H1 (cell line): Measurements from ENCODE around the gene PLSCR5. TPM values are rescaled to one million over a fixed set of nuclear protein-coding genes. Genes with fewer than 3 reads are reported as not detected.

ENCODE experiments used
- CTCF ChIA-PET: fragments of 300-600 bp; sonication (Branson Sonifier 250); formaldehyde crosslinking; loops from one replicate; lab custom pipeline; 2021; ENCODE audit not compliant: partially characterized antibody; lab: Charles Lee
- POLR2A ChIA-PET: fragments of 300-600 bp; sonication (Branson Sonifier 250); formaldehyde crosslinking; loops from one replicate; lab custom pipeline; 2021; ENCODE audit warnings: inconsistent platforms; ENCODE audit not compliant: partially characterized antibody; lab: Charles Lee
- DNase-seq, 2 experiments: peaks; one replicate each; pipeline versions ENCODE4 v3.0.0 to v3.0.0-alpha.2; 2010 to 2022; ENCODE audit warnings: low spot score in 2 of 2, low read depth in 1 of 2, mixed read lengths in 1 of 2
- FAIRE-seq: peaks from 2 replicates; lab custom pipeline; 2011; peaks lifted over from hg19 to GRCh38; lab: Jason Lieb, UNC
- H2AFZ ChIP-seq: 2 replicates; pipeline ENCODE4 v1.8.1; 2012; ENCODE audit warnings: low read length, inconsistent platforms
- H2AK5ac ChIP-seq: 2 replicates; pipeline ENCODE4 v1.6.1; 2013; ENCODE audit warnings: low read depth, low read length
- H2BK120ac ChIP-seq: replicated peaks from 2 replicates; pipeline ENCODE3; 2013; ENCODE audit warnings: low read depth, low read length, inconsistent platforms
- H2BK12ac ChIP-seq: 2 replicates; pipeline ENCODE4 v1.6.1; 2013; ENCODE audit warnings: low read depth, low read length
- H2BK15ac ChIP-seq: 2 replicates; pipeline ENCODE4 v1.6.1; 2013; ENCODE audit warnings: low read length
- H2BK20ac ChIP-seq: 2 replicates; pipeline ENCODE4 v1.6.1; 2013; ENCODE audit warnings: low read length
- H2BK5ac ChIP-seq: 2 replicates; pipeline ENCODE4 v1.6.1; 2013; ENCODE audit warnings: low read depth, low read length
- H3K14ac ChIP-seq: 2 replicates; pipeline ENCODE4 v1.6.1; 2013; ENCODE audit warnings: inconsistent platforms; ENCODE audit not compliant: insufficient read length
- H3K18ac ChIP-seq: 2 replicates; pipeline ENCODE4 v1.6.1; 2013; ENCODE audit warnings: low read length; ENCODE audit errors: extremely low read depth
- H3K23ac ChIP-seq: 2 replicates; pipeline ENCODE4 v1.6.1; 2013; ENCODE audit warnings: inconsistent platforms; ENCODE audit not compliant: insufficient read length
- H3K23me2 ChIP-seq: 2 replicates; pipeline ENCODE4 v1.6.1; 2013; ENCODE audit warnings: low read depth, low read length
- H3K27ac ChIP-seq: 2 replicates; pipeline ENCODE4 v1.6.1; 2011; ENCODE audit warnings: low read depth, low read length, inconsistent platforms
- H3K27me3 ChIP-seq, 4 experiments: replicated peaks in 1 of 4; 1 replicate in 1 of 4; 2 replicates in 3 of 4; pipeline versions ENCODE4 v1.6.1 to v1.8.1; 2011 to 2013; ENCODE audit warnings: low read length in 3 of 4, mild to moderate bottlenecking in 3 of 4, inconsistent platforms in 2 of 4, mixed read lengths in 2 of 4, moderate library complexity in 1 of 4; ENCODE audit not compliant: control insufficient read depth in 3 of 4, insufficient read depth in 3 of 4; ENCODE audit errors: extremely low read depth in 1 of 4
- H3K36me3 ChIP-seq, 4 experiments: 2 replicates each; pipeline versions ENCODE4 v1.6.1 to v1.8.1; 2011 to 2013; ENCODE audit warnings: mild to moderate bottlenecking in 4 of 4, low read length in 3 of 4, moderate library complexity in 2 of 4, control low read depth in 1 of 4, inconsistent platforms in 1 of 4; ENCODE audit not compliant: insufficient read depth in 4 of 4, control insufficient read depth in 2 of 4
- H3K4ac ChIP-seq: replicated peaks from 2 replicates; pipeline ENCODE3; 2013; ENCODE audit warnings: low read length, low read depth, mixed read lengths, inconsistent platforms; ENCODE audit not compliant: insufficient read length
- H3K4me1 ChIP-seq, 4 experiments: replicated peaks in 1 of 4; 1 replicate in 1 of 4; 2 replicates in 3 of 4; pipeline versions ENCODE4 v1.6.1 to v1.8.1; 2011 to 2013; ENCODE audit warnings: low read length in 3 of 4, inconsistent platforms in 2 of 4, mixed read lengths in 1 of 4; ENCODE audit not compliant: insufficient read depth in 4 of 4, control insufficient read depth in 3 of 4
- H3K4me2 ChIP-seq, 2 experiments: 2 replicates each; pipeline versions ENCODE4 v1.6.1 to v1.8.1; 2011 to 2013; ENCODE audit warnings: low read depth in 2 of 2, low read length in 2 of 2, control low read depth in 1 of 2, inconsistent platforms in 1 of 2, mild to moderate bottlenecking in 1 of 2; ENCODE audit not compliant: insufficient read depth in 1 of 2
- H3K4me3 ChIP-seq, 4 experiments: fragments of 200-600, 300-600 bp in 1 of 4; sonication (generic), shearing (Covaris generic), sonication (Bioruptor Twin) in 1 of 4; 2 replicates each; pipeline versions ENCODE4 v1.5.1 to v1.8.1; 2011 to 2016; ENCODE audit warnings: low read length in 4 of 4, low read depth in 3 of 4, control low read depth in 2 of 4, inconsistent platforms in 2 of 4, mild to moderate bottlenecking in 2 of 4, mixed read lengths in 1 of 4, moderate library complexity in 1 of 4; ENCODE audit not compliant: insufficient read depth in 2 of 4; ENCODE audit errors: extremely low read depth in 1 of 4
- H3K56ac ChIP-seq: replicated peaks from 2 replicates; pipeline ENCODE3; 2013; ENCODE audit warnings: low read depth, mild to moderate bottlenecking, mixed read lengths, low read length, inconsistent platforms; ENCODE audit not compliant: insufficient read length
- H3K79me1 ChIP-seq: 2 replicates; pipeline ENCODE4 v1.6.1; 2013; ENCODE audit warnings: low read depth, low read length, control low read depth
- H3K79me2 ChIP-seq, 2 experiments: 2 replicates each; pipeline versions ENCODE4 v1.6.1 to v1.8.1; 2012 to 2013; ENCODE audit warnings: low read length in 2 of 2, mild to moderate bottlenecking in 2 of 2, inconsistent platforms in 1 of 2; ENCODE audit not compliant: insufficient read depth in 2 of 2, control insufficient read depth in 1 of 2
- H3K9ac ChIP-seq, 4 experiments: replicated peaks in 1 of 4; 1 replicate in 1 of 4; 2 replicates in 3 of 4; pipeline versions ENCODE4 v1.6.1 to v1.8.1; 2011 to 2013; ENCODE audit warnings: low read depth in 3 of 4, low read length in 3 of 4, control low read depth in 2 of 4, mild to moderate bottlenecking in 2 of 4, moderate library complexity in 2 of 4, inconsistent platforms in 1 of 4; ENCODE audit errors: extremely low read depth in 1 of 4
- H3K9me3 ChIP-seq, 2 experiments: 2 replicates each; pipeline versions ENCODE4 v1.6.1 to v1.8.1; 2012 to 2013; ENCODE audit warnings: mild to moderate bottlenecking in 2 of 2, moderate library complexity in 2 of 2, control low read depth in 1 of 2, inconsistent platforms in 1 of 2, low read depth in 1 of 2, low read length in 1 of 2, mixed read lengths in 1 of 2; ENCODE audit not compliant: insufficient read depth in 2 of 2
- H4K20me1 ChIP-seq, 2 experiments: replicated peaks in 1 of 2; 2 replicates each; pipeline versions ENCODE3 to v1.8.1; 2011 to 2013; ENCODE audit warnings: inconsistent platforms in 2 of 2, low read length in 2 of 2, mild to moderate bottlenecking in 1 of 2; ENCODE audit not compliant: insufficient read depth in 2 of 2, control insufficient read depth in 1 of 2
- H4K5ac ChIP-seq: 2 replicates; pipeline ENCODE4 v1.6.1; 2013; ENCODE audit warnings: low read length, low read depth, mixed read lengths, inconsistent platforms; ENCODE audit not compliant: insufficient read length
- H4K8ac ChIP-seq: 2 replicates; pipeline ENCODE4 v1.8.0; 2013; ENCODE audit warnings: mild to moderate bottlenecking, moderate library complexity, low read length, inconsistent platforms; ENCODE audit not compliant: insufficient read depth; ENCODE audit errors: extremely low read depth
- H4K91ac ChIP-seq: replicated peaks from 2 replicates; pipeline ENCODE3; 2013; ENCODE audit warnings: low read length, mixed read lengths, inconsistent platforms; ENCODE audit not compliant: insufficient read length
- CHD1 ChIP-seq: IDR thresholded peaks from 2 replicates; pipeline ENCODE4 v1.6.1; 2012; ENCODE audit warnings: low read depth, low read length, improper control_type of control experiment
- CTBP2 ChIP-seq: IDR thresholded peaks from 2 replicates; pipeline ENCODE4 v1.7.0; 2011; ENCODE audit warnings: borderline replicate concordance, mild to moderate bottlenecking, moderate library complexity, mixed read lengths, low read length; ENCODE audit not compliant: insufficient read depth, insufficient read length
- E2F6 ChIP-seq: IDR thresholded peaks from 2 replicates; pipeline ENCODE4 v1.6.1; 2012; ENCODE audit warnings: inconsistent platforms
- HDAC2 ChIP-seq, 2 experiments: fragments of 300-600 bp in 1 of 2; sonication (generic) in 1 of 2; IDR thresholded peaks; 2 replicates each; pipeline ENCODE4 v1.6.1; 2011 to 2012; ENCODE audit warnings: low read depth in 2 of 2, low read length in 2 of 2, mild to moderate bottlenecking in 2 of 2, moderate library complexity in 2 of 2, borderline replicate concordance in 1 of 2, inconsistent platforms in 1 of 2
- JUN ChIP-seq: IDR thresholded peaks from 2 replicates; pipeline ENCODE4 v1.6.1; 2011; ENCODE audit warnings: low read depth, mild to moderate bottlenecking, improper control_type of control experiment, low read length
- KDM4A ChIP-seq: IDR thresholded peaks from one replicate; pipeline ENCODE4 v1.7.1; 2012; ENCODE audit warnings: low read depth, mild to moderate bottlenecking, moderate library complexity, low read length, inconsistent platforms; ENCODE audit not compliant: severe bottlenecking
- MAX ChIP-seq: IDR thresholded peaks from 2 replicates; pipeline ENCODE4 v1.6.1; 2012; ENCODE audit warnings: inconsistent platforms
- SUZ12 ChIP-seq: fragments of 200-600 bp; sonication (generic); IDR thresholded peaks from 2 replicates; pipeline ENCODE4 v1.6.1; 2012; ENCODE audit warnings: mild to moderate bottlenecking, inconsistent platforms, low read length, moderate library complexity, mixed read lengths
- TAF1 ChIP-seq: IDR thresholded peaks from 2 replicates; pipeline ENCODE4 v1.6.1; 2011; ENCODE audit warnings: mild to moderate bottlenecking, low read depth, low read length
- TEAD4 ChIP-seq: IDR thresholded peaks from 2 replicates; pipeline ENCODE4 v1.6.1; 2012; ENCODE audit warnings: low read depth, low read length, inconsistent platforms, mixed read lengths
- YY1 ChIP-seq: IDR thresholded peaks from 2 replicates; pipeline ENCODE4 v1.6.1; 2011; ENCODE audit warnings: low read depth, mild to moderate bottlenecking, low read length
- polyA plus RNA-seq, 7 experiments: library from polyadenylated mRNA; depleted of rRNA in 3 of 7; stranded (reverse) in 5 of 7; unstranded in 2 of 7; fragments of >200 nt in 5 of 7; fragments of 200-250 nt in 2 of 7; gene quantifications; 1 replicate in 5 of 7; 2 replicates in 1 of 7; 4 replicates in 1 of 7; pipeline versions ENCODE4 v1.2.1 to v1.2.3, GENCODE V29; 2011 to 2013; ENCODE audit warnings: missing spikeins in 2 of 7, mixed read lengths in 2 of 7
- total RNA-seq: library from RNA; stranded (reverse); fragmentation: NEBNext Ultra II Directional; extraction: Animal tissue kit (Norgen Biotek cat#: 25700); gene quantifications from 2 replicates; pipeline ENCODE4 v1.2.1, GENCODE V29; 2021

Gene PLSCR5
- total and polyA plus RNA-seq, 2 of the 8 experiments (the other 6 are each of a cell fraction or from before 2014, with no cell fraction given): not detected

DNA sequence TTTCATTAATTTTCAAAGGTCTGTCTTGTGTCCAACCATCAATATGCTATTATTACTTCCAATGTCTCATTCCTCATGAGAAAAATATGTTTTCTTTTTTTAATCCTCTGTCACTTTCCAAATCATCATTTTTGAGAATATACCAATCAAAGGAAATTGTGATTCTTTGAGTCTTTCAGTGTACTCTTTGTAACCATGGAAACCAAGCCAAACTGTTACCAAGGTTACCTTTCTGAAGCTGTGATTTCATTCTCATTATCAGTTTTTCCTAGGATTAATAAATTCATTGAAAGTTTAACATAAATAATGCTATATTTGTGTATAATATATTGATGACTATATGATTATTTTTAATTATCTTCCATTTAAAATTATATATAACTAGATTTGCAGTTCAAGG lies 16.6 kb upstream of the PLSCR5 start:
- Histone ChIP-seq H2AK5ac (no peak overlapping the region), H2BK5ac (no peak overlapping the region), H3K79me2 (no peaks in the 10 kb centered on the region), H3K4me2 (no peak overlapping the region), H2BK12ac (no peak overlapping the region), H3K14ac (no peak overlapping the region), H3K9me3 (no peaks in the 10 kb centered on the region), H3K79me1 (no peaks in the 10 kb centered on the region), H3K27me3 (no peaks in the 10 kb centered on the region), H2BK15ac (no peak overlapping the region), H2BK20ac (no peak overlapping the region), H4K91ac (no peak overlapping the region), H3K23ac (no peak overlapping the region), H2AFZ (no peak overlapping the region), H3K9ac (no peak overlapping the region), H3K4me1 (no peaks in the 10 kb centered on the region), H3K4me3 (no peak overlapping the region), H2BK120ac (no peak overlapping the region), H4K20me1 (no peaks in the 10 kb centered on the region), H3K56ac (no peak overlapping the region), H4K8ac (no peak overlapping the region), H3K4ac (no peak overlapping the region), H3K23me2 (no peaks in the 10 kb centered on the region), H3K36me3 (no peaks in the 10 kb centered on the region), H3K27ac (no peak overlapping the region), H3K18ac (no peak overlapping the region), H4K5ac (no peak overlapping the region)
- ChIA-PET POLR2A (no interaction called here), CTCF (interaction anchor here (0.7 to 1.8 kb wide), 6 partner anchors 9 to 431 kb away, joined by 3 to 9 read pairs (median 4); no protein-coding TSS in a partner anchor)
- DNase-seq: no peak
- FAIRE-seq: no peak
- TF ChIP-seq SUZ12: no peak
- no peak for TF ChIP-seq CTBP2
- no peak for TF ChIP-seq TEAD4
- no peak for TF ChIP-seq CHD1
- TF ChIP-seq KDM4A: no peak
- TF ChIP-seq HDAC2 (IDR thresholded peaks at IDR 0.05; ENCODE audit: borderline replicate concordance in 1 of 2, low read depth in 2 of 2, low read length in 2 of 2): no peak
- TF ChIP-seq YY1: no peak
- TF ChIP-seq JUN: no peak
- TF ChIP-seq MAX: no peak
- no peak for TF ChIP-seq E2F6
- TF ChIP-seq TAF1: no peak
